Uterine smooth muscle cell (primary cell): ENCODE results near the gene EFS. TPM values are rescaled to one million over a fixed set of nuclear protein-coding genes. Genes with fewer than 3 reads are reported as not detected.

Experiments
- total RNA-seq: library from RNA; depleted of rRNA; stranded (reverse); fragments of >200 nt; gene quantifications from 2 replicates; pipeline ENCODE4 v1.2.3, GENCODE V29; 2014

EFS gene
- 5.5 and 7.6 TPM in 2 replicates for total RNA-seq

GRCh38 chr14:23365036-23365731 lies at the start of gene EFS:
EFS (minus strand) TSS chr14:23365172; CDS start chr14:23365025, 147 bp downstream.

DNA sequence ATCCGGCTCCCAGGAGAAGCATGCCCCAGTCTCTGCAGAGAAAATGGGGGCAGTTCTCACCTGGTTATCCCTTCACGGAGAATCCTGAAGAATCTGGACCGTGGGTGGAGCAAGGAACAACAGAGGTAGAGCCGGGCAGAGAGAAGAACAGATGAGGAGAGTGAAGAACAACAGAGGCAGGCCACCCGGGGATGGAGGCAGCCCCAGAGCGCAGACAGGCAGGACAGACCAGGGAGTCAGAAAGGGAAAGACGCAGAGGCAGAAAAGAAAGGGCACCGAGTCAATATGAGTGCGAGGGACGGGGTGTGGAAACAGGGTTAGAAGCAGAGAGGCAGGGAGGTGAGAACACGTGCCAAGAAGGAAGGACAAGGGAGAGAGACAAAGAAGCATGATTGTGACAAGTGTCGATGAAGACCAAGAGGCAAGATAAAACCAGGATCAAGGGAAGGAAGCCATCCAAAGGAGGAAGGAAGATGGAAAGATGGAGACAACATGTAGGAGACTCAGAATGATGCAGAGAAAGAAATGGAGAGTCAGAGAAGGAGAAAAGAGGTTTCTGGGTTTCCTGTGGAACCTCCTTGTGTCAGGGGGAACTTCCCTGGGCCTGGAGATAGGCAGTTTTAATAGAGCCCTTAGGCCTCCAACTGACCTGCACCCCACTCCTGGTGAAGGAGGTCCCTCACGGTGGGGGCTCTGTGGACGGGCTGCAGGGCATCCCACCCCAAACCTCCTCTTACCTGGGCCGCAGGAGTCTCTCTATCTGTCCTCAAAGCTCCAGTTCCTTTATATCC lies 42.7 kb upstream of the EFS start, which contains the start of gene MYH6:
MYH6 (minus strand) TSS at position 758 of the 791 bp plus-strand sequence. CDS start 1,050 bp downstream, outside the sequence.

DNA sequence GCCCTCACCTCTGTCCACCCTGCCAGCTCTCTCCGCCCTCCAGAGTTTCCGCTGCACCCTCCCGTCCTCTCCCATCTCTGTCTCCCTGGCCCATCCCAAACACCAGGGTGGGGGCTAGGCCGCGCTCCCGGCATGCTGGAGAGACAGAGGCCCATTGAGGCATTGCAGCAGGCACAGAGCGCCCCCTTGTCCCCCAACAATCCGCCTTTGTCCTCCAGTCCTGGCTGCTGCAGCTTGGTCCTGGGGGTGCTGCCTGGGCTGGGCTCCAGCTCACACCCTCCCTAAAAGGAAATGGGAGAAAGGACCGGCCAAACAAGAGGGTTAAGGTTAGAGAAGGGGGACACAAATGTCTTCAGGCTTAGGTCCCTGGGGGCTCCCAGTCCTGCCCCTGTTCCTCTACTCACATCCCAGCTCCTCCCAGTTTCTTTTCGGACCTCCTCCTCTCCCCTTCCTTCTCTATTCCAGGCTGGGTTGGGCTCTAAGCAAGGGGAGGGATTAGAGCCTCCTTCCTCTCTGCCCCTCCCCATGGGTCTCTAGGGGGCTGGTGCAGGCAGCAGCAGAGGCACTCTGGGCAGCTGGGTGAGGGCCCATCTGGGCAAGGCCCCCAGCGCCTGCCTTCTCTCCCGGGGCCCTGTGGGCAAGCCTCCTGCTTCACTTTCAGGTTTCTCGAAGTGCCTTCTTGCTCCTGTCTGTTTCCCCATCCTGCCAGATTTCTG lies 11.7 kb upstream of the EFS start, which contains the start of gene CMTM5:
CMTM5 (plus strand) TSS at position 565 of the 716 bp plus-strand sequence. CDS start 206 bp downstream, outside the sequence.

GRCh38 chr14:23372509-23372908 lies 7.5 kb upstream of the EFS start, which contains the start of gene IL25:
IL25 (plus strand) TSS chr14:23372809.

DNA sequence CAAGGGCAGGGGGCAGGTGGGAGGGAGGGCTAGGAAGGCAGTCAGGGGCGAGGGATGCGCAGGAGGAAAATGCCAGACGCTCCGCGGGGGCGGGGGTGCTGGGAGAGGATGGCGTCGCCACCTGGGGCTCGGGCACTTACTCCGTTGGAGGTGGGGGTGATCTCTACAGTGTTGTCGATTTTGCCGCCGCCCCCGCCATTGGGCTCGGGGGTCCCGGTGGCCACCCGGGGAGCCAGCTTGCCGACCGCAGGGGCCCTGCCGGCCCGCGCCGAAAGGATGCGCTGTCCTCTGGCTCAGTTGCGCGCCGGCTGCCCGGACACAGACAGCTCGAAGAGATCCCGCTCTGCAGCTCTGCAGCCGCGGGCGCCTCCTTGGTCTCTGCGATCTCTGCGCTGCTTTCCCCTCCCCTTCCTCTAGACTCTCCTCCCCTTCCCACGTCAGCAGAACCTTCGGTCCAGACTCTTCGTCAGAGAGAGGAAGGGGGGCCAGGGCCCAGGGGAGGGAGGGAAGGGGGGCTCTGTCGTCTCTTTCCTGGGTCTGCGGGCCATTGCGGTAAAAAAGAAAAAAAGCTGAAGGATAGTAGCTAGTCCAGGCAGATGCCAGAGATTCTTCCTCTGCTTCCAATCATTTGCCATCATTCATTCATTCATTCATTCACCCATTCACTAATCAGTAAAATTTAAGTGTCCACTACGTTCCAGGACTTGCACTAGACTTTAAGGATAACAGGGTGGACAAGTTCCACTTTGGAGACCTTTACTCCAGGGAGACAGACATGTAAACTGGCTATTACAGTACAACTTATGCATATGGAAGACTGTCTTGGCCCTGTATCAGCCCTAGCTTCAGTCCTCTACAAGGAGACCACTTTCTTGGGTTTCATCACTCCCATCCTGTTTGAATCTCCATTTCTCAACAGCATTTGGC lies 12.2 kb downstream of the EFS start, which contains the start of gene SLC22A17:
SLC22A17 (minus strand) TSS at position 382 of the 927 bp plus-strand sequence.

GRCh38 chr14:23320584-23321571 lies 44.1 kb downstream of the EFS start, which contains the start of gene PABPN1:
PABPN1 (plus strand) TSS chr14:23321457; CDS start chr14:23321470, 13 bp downstream.

DNA sequence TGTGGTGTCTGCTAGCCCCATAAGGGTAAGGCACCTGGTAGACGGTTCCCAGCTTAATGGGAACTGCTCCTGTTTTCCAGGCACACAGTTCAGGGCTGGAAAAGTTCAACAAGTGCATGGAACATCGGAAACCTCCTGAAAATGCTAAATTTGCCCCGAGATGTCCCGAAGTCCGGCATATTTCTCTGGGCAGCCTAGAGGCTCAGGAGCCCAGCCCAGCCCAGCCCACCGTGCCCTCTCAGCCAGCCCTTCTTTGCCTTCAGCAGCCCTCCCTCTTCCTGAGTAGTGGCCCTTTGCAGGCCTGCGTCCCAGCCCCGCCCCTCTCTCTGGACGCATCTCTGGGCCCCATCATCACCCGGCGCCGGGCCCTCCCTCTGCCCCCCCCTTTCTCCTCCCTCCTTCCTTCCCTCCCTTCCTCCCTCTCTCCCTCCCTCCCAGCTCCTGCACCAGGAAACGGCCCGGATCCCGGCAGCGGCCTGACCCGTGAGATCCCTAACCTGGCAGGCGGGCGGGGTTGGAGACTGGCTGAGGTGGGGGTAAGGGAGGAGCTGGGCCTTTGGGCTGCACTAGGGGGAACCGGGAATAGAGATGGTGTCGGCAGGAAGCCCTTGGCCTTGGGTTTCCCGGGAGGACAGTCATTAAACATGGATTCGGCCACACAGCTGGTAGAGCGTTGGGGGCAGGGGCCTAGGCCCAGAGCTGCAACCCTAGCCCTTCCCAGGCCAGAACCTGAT lies 58.4 kb downstream of the EFS start, which contains the start of gene BCL2L2:
BCL2L2 (plus strand) TSS at position 422 of the 734 bp plus-strand sequence. CDS start 935 bp downstream, outside the sequence.

Other genes with a start within 250 kb of the EFS start
- not detected in 2 replicates for gene CEBPE, start 245.9 kb downstream of the EFS start, total RNA-seq
- 21.5 and 26.0 TPM in 2 replicates for gene SLC7A8, start 181.5 kb downstream of the EFS start, total RNA-seq
- not detected in 2 replicates for gene RNF212B, start 127.2 kb downstream of the EFS start, total RNA-seq
- 3.0 and 6.5 TPM in 2 replicates for gene HOMEZ, start 79.0 kb downstream of the EFS start, total RNA-seq
- 2.9 and 4.2 TPM in 2 replicates for gene PPP1R3E, start 62.3 kb downstream of the EFS start, total RNA-seq
- gene BCL2L2, start 58.3 kb downstream of the EFS start, total RNA-seq, result 19.7 and 27.3 TPM in 2 replicates
- gene PABPN1, start 43.7 kb downstream of the EFS start, total RNA-seq, result 105 and 119 TPM in 2 replicates
- 8.1 and 36.4 TPM in 2 replicates for gene SLC22A17, start 12.3 kb downstream of the EFS start, total RNA-seq
- not detected in 2 replicates for gene IL25, start 7.6 kb upstream of the EFS start, total RNA-seq
- 0.22 and 0.50 TPM in 2 replicates for gene CMTM5, start 11.9 kb upstream of the EFS start, total RNA-seq
- not detected in 2 replicates for gene MYH6, start 43.1 kb upstream of the EFS start, total RNA-seq
- gene MYH7, start 70.5 kb upstream of the EFS start, total RNA-seq, result not detected in 2 replicates
- 55.2 and 67.5 TPM in 2 replicates for gene NGDN, start 104.5 kb upstream of the EFS start, total RNA-seq
- gene ZFHX2, start 186.6 kb upstream of the EFS start, total RNA-seq, result 0.11 and 0.62 TPM in 2 replicates
- 14.5 and 20.6 TPM in 2 replicates for gene THTPA, start 191.1 kb upstream of the EFS start, total RNA-seq
- 11.6 and 12.1 TPM in 2 replicates for gene AP1G2, start 202.6 kb upstream of the EFS start, total RNA-seq
- under 0.01 TPM in 1 of 2 replicates, not detected in the other for gene JPH4, start 213.6 kb upstream of the EFS start, total RNA-seq